ENCODE measurements around the gene ACKR4. TPM values are rescaled to one million over a fixed set of nuclear protein-coding genes. Genes with fewer than 3 reads are reported as not detected.

Gene ACKR4
- total RNA-seq = 86.3 and 170 TPM in 2 replicates

GRCh38 chr3:132596816-132597433 lies at the start of gene ACKR4:
Gene ACKR4, plus strand, starts transcription at chr3:132597270. Its CDS starts 3,128 bp downstream, at chr3:132600398.

Other genes starting within 250 kb of the ACKR4 start
- 98.7 and 126 TPM in 2 replicates for gene DNAJC13, start 179.8 kb upstream of the ACKR4 start, total RNA-seq
- 140 and 228 TPM in 2 replicates for gene ACAD11, start 62.5 kb downstream of the ACKR4 start, total RNA-seq
- gene UBA5, start 63.1 kb downstream of the ACKR4 start, total RNA-seq = 88.0 and 138 TPM in 2 replicates
- 36.2 and 46.1 TPM in 2 replicates for gene NPHP3, start 125.1 kb downstream of the ACKR4 start, total RNA-seq

Measured in hair follicle dermal papilla cell (primary cell).